ENCODE results near the gene DLX3.

The DLX3 gene

DNA sequence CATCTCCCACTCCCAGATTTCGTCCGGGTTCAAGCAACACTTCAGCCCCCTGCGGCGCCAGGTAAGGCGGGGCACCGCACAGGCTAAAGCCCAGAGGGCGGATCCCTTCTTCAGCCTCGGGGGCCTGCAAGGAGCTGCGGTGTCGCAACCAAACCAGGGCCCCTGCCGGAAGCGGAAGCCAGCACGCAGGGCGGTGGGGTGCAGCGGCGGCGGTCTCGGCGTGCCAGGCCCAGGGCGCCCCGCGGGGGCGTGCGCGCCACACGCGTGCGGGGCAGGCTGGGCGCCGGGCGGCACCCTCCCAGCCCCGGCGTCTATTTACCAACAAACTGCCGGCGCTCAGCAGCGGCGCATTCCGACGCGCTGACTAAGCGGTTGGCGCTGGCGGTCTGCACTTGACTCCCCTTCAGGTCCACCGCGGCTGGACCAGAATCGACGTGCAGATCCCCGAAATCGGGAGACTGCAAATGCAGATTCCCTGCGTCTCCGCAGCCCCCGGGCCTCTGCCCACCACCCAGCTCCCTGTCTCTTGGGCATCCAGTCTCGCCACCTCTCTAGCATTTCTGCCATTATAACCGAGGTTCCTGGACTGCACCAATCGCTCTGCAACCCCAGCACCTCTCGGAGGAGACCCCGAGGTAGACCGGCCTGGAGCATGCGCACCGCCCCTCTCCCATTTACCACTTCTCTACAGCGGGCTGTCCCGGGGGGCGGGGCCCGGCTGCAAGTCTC, 26.5 kb downstream of the DLX3 start:
- TF ChIP-seq FOXM1 (IDR thresholded peaks at IDR 0.05; ENCODE audit: borderline replicate concordance, low read depth), result no peak
- no peak for TF ChIP-seq EP300 (IDR thresholded peaks at IDR 0.05; ENCODE audit: borderline replicate concordance)
- peak; percentile 69; the same call in 1 of the 2 replicates for TF ChIP-seq ZBTB7A (IDR thresholded peaks at IDR 0.05; ENCODE audit: low read depth)
- TF ChIP-seq RAD21 (IDR thresholded peaks at IDR 0.05; ENCODE audit: low read depth), result no peak; the same call in 1 of the 2 replicates
- TF ChIP-seq CEBPB (IDR thresholded peaks at IDR 0.05), result peak; percentile 95
- TF ChIP-seq EGR1 (IDR thresholded peaks at IDR 0.05), result peak; percentile 39; the same call in 1 of the 2 replicates
- TF ChIP-seq YY1 (IDR thresholded peaks at IDR 0.05; ENCODE audit: low read depth), result no peak
- TF ChIP-seq NFIC (IDR thresholded peaks at IDR 0.05), result peak; percentile 23; the same call in 1 of the 2 replicates
- TF ChIP-seq TCF12 (IDR thresholded peaks at IDR 0.05; ENCODE audit: low read depth), result peak; percentile 12; the same call in 1 of the 2 replicates
- TF ChIP-seq TEAD4 (IDR thresholded peaks at IDR 0.05), result peak; percentile 86
- TF ChIP-seq, protein P1, sequence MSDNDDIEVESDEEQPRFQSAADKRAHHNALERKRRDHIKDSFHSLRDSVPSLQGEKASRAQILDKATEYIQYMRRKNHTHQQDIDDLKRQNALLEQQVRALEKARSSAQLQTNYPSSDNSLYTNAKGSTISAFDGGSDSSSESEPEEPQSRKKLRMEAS (IDR thresholded peaks at IDR 0.05), result peak; percentile 50; the same call in 1 of the 2 replicates

DNA sequence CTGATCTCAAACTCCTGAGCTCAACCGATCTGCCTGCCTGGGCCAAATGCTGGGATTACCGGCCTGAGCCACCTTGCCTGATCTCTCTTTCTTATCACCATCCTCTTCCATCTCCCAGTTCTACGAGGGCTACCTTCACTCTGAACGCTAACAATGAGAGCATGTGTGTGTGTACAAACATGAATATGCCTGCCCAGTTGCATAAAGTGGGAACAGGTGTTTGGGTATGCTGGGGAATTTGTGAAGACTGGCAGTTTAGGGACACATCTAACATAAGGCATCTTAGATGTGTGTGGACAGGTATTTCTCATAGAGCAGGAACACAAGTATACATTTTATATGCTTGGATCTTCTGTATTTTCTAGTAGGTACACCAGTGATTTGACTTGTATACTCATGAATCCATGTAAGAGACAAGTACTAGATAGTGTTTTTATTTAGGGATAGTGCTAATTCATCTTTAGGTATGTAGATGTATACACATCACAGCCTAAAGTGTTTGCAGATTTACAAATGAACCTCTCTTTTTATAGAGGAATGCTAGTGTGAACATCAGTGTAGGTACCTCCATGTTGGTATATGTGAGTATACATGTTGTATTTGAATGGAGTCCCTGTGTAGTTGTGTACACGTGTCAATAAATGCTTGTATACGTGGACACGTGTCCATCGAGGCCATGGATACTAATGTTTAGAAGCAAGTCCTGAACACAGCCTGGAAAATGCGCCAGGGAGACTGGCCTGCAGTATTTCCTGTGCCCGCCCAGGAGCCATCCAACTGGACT, 27.2 kb downstream of the DLX3 start:
- TF ChIP-seq, protein P2, sequence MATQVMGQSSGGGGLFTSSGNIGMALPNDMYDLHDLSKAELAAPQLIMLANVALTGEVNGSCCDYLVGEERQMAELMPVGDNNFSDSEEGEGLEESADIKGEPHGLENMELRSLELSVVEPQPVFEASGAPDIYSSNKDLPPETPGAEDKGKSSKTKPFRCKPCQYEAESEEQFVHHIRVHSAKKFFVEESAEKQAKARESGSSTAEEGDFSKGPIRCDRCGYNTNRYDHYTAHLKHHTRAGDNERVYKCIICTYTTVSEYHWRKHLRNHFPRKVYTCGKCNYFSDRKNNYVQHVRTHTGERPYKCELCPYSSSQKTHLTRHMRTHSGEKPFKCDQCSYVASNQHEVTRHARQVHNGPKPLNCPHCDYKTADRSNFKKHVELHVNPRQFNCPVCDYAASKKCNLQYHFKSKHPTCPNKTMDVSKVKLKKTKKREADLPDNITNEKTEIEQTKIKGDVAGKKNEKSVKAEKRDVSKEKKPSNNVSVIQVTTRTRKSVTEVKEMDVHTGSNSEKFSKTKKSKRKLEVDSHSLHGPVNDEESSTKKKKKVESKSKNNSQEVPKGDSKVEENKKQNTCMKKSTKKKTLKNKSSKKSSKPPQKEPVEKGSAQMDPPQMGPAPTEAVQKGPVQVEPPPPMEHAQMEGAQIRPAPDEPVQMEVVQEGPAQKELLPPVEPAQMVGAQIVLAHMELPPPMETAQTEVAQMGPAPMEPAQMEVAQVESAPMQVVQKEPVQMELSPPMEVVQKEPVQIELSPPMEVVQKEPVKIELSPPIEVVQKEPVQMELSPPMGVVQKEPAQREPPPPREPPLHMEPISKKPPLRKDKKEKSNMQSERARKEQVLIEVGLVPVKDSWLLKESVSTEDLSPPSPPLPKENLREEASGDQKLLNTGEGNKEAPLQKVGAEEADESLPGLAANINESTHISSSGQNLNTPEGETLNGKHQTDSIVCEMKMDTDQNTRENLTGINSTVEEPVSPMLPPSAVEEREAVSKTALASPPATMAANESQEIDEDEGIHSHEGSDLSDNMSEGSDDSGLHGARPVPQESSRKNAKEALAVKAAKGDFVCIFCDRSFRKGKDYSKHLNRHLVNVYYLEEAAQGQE (IDR thresholded peaks at IDR 0.05; ENCODE audit: low read depth), result no peak
- TF ChIP-seq, protein P1 (IDR thresholded peaks at IDR 0.05), result 0 out of 2 replicates have a peak, but pooled peaks have one; percentile 7

DNA sequence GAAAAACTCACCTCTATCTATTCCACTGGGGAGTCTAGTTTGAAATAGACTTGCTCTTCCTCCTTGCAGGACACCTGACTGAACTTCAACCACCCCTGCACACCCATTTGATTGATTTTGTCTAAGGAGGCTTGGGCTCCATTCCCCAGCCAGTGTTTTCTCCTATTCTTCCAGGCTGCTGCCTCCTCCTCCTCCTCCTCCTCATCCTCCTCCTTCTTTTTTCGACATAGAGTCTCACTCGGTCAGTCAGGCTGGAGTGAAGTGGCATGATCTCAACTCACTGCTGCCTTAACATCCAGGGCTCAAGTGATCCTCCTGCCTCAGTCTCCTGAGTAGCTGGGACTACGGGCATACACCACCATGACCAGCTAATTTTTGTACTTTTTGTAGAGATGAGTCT, 27.8 kb downstream of the DLX3 start:
- TF ChIP-seq CEBPB (IDR thresholded peaks at IDR 0.05) (no peak), EP300 (IDR thresholded peaks at IDR 0.05; ENCODE audit: borderline replicate concordance) (no peak), CREB1 (IDR thresholded peaks at IDR 0.05; ENCODE audit: low read depth) (no peak)

DNA sequence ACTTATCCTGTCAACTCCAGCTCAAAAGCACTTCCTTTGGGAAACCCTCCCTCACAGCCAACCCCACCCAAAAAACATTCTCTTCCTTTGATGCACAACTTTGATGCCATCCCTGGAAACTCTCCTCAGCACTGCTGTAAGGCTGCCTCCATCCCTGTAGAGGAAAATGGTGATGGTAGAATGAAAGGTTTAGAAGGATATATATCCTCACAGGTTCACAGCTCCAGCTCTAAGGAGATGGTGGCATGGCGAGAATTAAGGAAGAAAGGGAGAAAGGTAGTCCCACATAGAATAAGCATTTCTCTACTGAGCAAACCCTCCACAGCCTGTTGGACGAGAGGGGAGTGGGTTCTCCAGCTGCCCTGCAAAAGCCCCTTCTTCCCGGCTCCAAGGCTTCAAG, 28.3 kb downstream of the DLX3 start:
- TF ChIP-seq, protein P3, sequence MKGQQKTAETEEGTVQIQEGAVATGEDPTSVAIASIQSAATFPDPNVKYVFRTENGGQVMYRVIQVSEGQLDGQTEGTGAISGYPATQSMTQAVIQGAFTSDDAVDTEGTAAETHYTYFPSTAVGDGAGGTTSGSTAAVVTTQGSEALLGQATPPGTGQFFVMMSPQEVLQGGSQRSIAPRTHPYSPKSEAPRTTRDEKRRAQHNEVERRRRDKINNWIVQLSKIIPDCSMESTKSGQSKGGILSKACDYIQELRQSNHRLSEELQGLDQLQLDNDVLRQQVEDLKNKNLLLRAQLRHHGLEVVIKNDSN (IDR thresholded peaks at IDR 0.05), result no peak
- TF ChIP-seq FOXM1 (IDR thresholded peaks at IDR 0.05; ENCODE audit: borderline replicate concordance, low read depth), result no peak
- no peak for TF ChIP-seq TEAD4 (IDR thresholded peaks at IDR 0.05)
- TF ChIP-seq NFIC (IDR thresholded peaks at IDR 0.05), result no peak
- TF ChIP-seq, protein P1 (IDR thresholded peaks at IDR 0.05), result no peak

DNA sequence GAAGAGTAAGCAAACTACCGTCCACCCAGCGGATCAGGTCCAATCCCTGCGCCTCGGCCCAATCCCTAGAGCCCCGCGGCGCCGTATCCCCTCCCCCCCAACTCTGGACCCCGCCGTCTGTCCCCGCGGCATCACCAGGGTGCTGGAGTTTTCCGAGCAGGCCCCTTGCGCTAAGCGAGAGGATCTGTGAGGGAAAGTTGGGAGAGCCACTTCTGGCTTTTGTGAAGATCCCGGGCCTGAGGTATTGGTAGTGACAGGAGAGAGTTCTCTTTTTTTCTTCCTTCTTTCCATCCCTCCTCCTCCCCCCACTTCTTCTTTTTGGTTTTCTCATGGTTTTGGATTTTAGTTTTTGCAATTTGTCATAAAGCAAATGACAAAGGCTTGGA, 29.5 kb downstream of the DLX3 start:
- TF ChIP-seq ZBTB7A (IDR thresholded peaks at IDR 0.05; ENCODE audit: low read depth), result no peak
- TF ChIP-seq, protein P3 (IDR thresholded peaks at IDR 0.05), result no peak
- no peak for TF ChIP-seq CREB1 (IDR thresholded peaks at IDR 0.05; ENCODE audit: low read depth)
- TF ChIP-seq TAF1 (IDR thresholded peaks at IDR 0.05; ENCODE audit: low read depth), result no peak
- no peak for TF ChIP-seq NFIC (IDR thresholded peaks at IDR 0.05)
- no peak for TF ChIP-seq EGR1 (IDR thresholded peaks at IDR 0.05)

DNA sequence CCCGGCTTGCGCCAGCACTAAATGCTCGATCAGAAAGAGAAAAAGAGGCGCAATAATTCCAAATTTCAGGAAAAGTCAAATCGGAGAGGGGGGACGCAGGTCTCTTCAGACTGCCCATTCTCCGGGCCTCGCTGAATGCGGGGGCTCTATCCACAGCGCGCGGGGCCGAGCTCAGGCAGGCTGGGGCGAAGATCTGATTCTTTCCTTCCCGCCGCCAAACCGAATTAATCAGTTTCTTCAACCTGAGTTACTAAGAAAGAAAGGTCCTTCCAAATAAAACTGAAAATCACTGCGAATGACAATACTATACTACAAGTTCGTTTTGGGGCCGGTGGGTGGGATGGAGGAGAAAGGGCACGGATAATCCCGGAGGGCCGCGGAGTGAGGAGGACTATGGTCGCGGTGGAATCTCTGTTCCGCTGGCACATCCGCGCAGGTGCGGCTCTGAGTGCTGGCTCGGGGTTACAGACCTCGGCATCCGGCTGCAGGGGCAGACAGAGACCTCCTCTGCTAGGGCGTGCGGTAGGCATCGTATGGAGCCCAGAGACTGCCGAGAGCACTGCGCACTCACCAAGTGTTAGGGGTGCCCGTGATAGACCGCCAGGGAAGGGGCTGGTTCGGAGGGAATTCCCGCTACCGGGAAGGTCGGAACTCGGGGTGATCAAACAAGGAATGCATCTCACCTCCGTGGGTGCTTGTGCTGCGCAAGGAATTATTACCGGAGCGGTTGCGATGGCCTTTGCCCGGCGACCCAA, 30.1 kb downstream of the DLX3 start:
- TF ChIP-seq, protein P3 (IDR thresholded peaks at IDR 0.05), result no peak
- TF ChIP-seq EP300 (IDR thresholded peaks at IDR 0.05; ENCODE audit: borderline replicate concordance), result no peak
- no peak for TF ChIP-seq EGR1 (IDR thresholded peaks at IDR 0.05)

DNA sequence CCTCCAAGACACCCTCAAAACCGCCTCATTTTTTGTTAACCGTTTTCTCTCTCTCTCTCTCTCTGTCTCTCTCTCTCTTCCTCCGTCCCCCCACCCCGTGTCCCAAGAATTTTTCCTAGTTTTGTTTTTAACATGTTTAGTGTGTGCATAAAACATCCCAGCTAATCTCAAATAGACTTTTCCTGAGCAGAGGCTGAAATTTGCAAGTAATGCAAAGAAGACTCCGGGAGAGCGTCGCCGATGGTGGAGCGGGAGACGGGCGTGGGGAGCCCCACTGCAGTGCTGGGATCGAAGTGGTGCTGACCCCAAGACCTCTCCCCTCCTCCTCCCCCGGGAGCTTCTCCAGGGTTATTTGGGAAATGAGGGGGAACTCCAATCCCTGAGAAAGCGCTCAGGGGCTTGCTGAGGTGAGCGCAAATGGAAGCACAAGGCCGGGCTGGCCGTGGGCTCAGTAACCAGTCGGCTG, 30.7 kb downstream of the DLX3 start:
- TF ChIP-seq TEAD4 (IDR thresholded peaks at IDR 0.05), result no peak
- TF ChIP-seq, protein P3 (IDR thresholded peaks at IDR 0.05), result no peak
- no peak for TF ChIP-seq CEBPB (IDR thresholded peaks at IDR 0.05)
- no peak for TF ChIP-seq TCF12 (IDR thresholded peaks at IDR 0.05; ENCODE audit: low read depth)
- TF ChIP-seq ZBTB7A (IDR thresholded peaks at IDR 0.05; ENCODE audit: low read depth), result no peak
- TF ChIP-seq TAF1 (IDR thresholded peaks at IDR 0.05; ENCODE audit: low read depth), result no peak
- TF ChIP-seq, protein P2 (IDR thresholded peaks at IDR 0.05; ENCODE audit: low read depth), result no peak
- TF ChIP-seq YY1 (IDR thresholded peaks at IDR 0.05; ENCODE audit: low read depth), result no peak
- TF ChIP-seq, protein P1 (IDR thresholded peaks at IDR 0.05), result no peak
- TF ChIP-seq FOXM1 (IDR thresholded peaks at IDR 0.05; ENCODE audit: borderline replicate concordance, low read depth), result no peak
- no peak for TF ChIP-seq NFIC (IDR thresholded peaks at IDR 0.05)

Data from Ishikawa (cell line).